Measurements from ENCODE around the gene DOCK11. TPM values are rescaled to one million over a fixed set of nuclear protein-coding genes. Genes with fewer than 3 reads are reported as not detected.

The DOCK11 gene
- total RNA-seq, 2 donors from 2014 or later: 3.1 to 3.4 TPM

DNA sequence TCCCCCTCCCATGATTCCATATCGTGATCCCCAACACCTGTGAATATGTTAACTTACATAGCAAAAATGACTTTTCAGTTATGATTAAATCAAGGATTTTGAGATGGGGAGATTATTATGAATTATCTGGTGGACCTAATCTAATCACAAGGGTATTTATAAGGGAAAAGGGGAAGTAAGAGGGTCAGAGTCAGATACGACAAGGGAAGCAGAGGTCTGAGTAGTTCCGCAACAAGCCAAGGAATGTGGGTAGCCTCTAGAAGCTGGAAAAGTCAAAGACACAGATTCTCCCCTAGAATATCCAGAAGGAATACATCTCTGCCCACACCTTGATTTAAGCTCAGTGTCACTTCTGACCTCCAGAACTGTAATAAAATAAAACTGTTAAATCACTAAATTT, 230.8 kb downstream of the DOCK11 start:
- peaks cover 54% of the 10 kb centered on the region for H3K9me3 Mint-ChIP-seq
- DNase-seq: no peak
- 94% methylated on average over 2 of the region's 3 CpGs; no CpG with 5 or more reads in 1 of the 2 experiments for WGBS, 2 experiments (ENCODE audit: insufficient coverage in 1 of 2, insufficient read length in 1 of 2)
- H3K4me3 Mint-ChIP-seq: peak overlapping the region; percentile 70
- H3K9me3 ChIP-seq (ENCODE audit: control insufficient read depth, low read length): peaks cover 6% of the 10 kb centered on the region
- no peaks in the 10 kb centered on the region for H3K36me3 Mint-ChIP-seq (ENCODE audit: low read depth)
- no peak overlapping the region for H3K9ac ChIP-seq (ENCODE audit: extremely low read depth, low read length, poor library complexity, severe bottlenecking)
- peaks cover 33% of the 10 kb centered on the region for H3K4me1 Mint-ChIP-seq
- no peaks in the 10 kb centered on the region for H3K36me3 ChIP-seq (ENCODE audit: control insufficient read depth, insufficient read depth, low read length)
- H3K27me3 ChIP-seq (ENCODE audit: control insufficient read depth, insufficient read depth, low read length, poor library complexity, severe bottlenecking): no peaks in the 10 kb centered on the region
- no peak overlapping the region for H3K27ac ChIP-seq (ENCODE audit: low read depth, low read length)
- TF ChIP-seq, protein P1, sequence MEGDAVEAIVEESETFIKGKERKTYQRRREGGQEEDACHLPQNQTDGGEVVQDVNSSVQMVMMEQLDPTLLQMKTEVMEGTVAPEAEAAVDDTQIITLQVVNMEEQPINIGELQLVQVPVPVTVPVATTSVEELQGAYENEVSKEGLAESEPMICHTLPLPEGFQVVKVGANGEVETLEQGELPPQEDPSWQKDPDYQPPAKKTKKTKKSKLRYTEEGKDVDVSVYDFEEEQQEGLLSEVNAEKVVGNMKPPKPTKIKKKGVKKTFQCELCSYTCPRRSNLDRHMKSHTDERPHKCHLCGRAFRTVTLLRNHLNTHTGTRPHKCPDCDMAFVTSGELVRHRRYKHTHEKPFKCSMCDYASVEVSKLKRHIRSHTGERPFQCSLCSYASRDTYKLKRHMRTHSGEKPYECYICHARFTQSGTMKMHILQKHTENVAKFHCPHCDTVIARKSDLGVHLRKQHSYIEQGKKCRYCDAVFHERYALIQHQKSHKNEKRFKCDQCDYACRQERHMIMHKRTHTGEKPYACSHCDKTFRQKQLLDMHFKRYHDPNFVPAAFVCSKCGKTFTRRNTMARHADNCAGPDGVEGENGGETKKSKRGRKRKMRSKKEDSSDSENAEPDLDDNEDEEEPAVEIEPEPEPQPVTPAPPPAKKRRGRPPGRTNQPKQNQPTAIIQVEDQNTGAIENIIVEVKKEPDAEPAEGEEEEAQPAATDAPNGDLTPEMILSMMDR (conservative IDR thresholded peaks at IDR 0.05): no peak
- H3K4me3 ChIP-seq (ENCODE audit: low read length): peak overlapping the region; percentile 67
- H3K27ac Mint-ChIP-seq: no peak overlapping the region
- peaks cover 2% of the 10 kb centered on the region for H3K27me3 Mint-ChIP-seq (ENCODE audit: insufficient read depth)
- no peaks in the 10 kb centered on the region for H3K4me1 ChIP-seq (ENCODE audit: control insufficient read depth, insufficient read depth, low read length)

DNA sequence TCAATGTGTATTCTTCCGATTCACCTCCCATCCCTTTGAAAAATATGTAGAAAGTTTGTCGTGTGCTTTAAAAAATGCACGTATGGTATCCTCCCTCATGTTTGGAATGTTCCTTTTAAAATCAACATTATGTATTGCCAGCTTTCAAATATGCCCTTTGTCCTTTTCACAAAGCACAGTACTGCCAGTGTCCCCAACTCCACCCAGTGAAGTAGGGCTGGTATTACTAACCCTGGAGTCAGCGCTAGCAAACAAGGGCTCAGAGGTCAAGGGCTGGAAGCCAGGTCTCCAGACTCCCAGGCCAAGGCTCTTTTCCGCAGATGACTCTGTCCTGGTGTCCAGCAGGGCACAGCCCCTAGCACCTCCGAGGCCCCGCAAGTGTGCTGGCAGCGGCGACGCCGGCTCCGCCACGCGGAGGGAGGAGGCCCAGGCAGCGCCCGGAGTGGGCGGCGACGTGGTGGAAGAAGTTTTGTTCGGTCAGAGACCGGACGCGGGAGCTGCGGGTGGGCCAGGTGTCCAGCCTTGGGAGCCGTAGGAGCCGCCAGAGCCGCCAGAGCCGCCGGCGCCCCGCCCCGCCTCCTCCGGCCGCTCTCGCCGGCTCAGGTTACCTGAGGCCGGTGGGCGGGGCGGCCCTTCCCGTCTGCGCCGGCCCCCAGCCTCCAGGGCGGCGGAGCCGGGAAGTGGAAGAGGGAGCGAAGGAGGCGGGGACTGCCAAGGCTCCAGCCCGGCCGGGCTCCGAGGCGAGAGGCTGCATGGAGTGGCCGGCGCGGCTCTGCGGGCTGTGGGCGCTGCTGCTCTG, 231.5 kb downstream of the DOCK11 start, which contains the start of gene IL13RA1:
Gene IL13RA1 (plus strand): TSS at position 720 of the 799 bp plus-strand sequence. CDS start 33 bp downstream, at position 753.
- Histone ChIP-seq H3K4me3 (ENCODE audit: low read length) (peak within 1 kb of the TSS; percentile 81), H3K36me3 (ENCODE audit: control insufficient read depth, insufficient read depth, low read length) (no peaks in the 10 kb centered on the region), H3K27ac (ENCODE audit: low read depth, low read length) (peak within 1 kb of the TSS; percentile 47), H3K9me3 (ENCODE audit: control insufficient read depth, low read length) (peaks cover 6% of the 10 kb centered on the region), H3K27me3 (ENCODE audit: control insufficient read depth, insufficient read depth, low read length, poor library complexity, severe bottlenecking) (no peaks in the 10 kb centered on the region), H3K9ac (ENCODE audit: extremely low read depth, low read length, poor library complexity, severe bottlenecking) (peak within 1 kb of the TSS; percentile 47), H3K4me1 (ENCODE audit: control insufficient read depth, insufficient read depth, low read length) (no peaks in the 10 kb centered on the region)
- Mint-ChIP-seq H3K36me3 (ENCODE audit: low read depth) (no peaks in the 10 kb centered on the region), H3K27me3 (ENCODE audit: insufficient read depth) (peaks cover 1% of the 10 kb centered on the region), H3K27ac (peak within 1 kb of the TSS; percentile 72), H3K9me3 (peaks cover 51% of the 10 kb centered on the region), H3K4me3 (peak within 1 kb of the TSS; percentile 70), H3K4me1 (peaks cover 33% of the 10 kb centered on the region)
- TF ChIP-seq, protein P1 (conservative IDR thresholded peaks at IDR 0.05): no peak
- 7% methylated on average over 55 of the region's 56 CpGs; no CpG with 5 or more reads in 1 of the 2 experiments for WGBS, 2 experiments (ENCODE audit: insufficient coverage in 1 of 2, insufficient read length in 1 of 2)
- peak; percentile 91 for DNase-seq

DNA sequence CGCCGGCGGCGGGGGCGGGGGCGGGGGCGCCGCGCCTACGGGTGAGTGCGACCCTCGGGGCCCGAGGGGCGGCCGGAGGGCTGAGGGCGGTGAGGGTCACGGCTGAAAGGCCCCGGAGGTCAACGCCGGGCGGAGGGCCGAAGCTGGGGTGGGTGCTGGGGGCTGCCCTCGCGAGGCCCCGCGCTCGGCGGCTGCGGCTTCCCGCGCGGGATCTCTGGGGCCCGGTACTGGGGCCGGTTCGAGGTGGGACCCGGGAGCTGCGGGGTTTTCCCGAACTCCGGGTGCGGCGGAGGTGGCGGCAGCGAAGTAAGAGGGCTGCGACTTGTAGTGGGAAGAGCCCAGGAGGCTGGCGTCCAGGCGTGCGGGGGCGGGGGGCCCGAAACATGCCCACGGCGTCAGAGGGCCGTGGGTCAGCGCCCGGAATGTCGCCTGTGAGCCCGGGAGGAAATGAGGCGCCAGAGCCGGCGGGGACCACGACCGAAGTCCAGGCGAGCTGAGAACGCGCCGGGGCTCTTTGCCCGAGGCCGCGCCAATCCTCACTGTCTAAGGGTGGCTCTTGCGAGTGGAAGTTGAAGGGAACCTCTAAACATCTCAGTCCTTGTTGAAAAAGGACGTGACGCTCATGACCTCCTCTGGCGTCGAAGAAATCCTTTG, 232.2 kb downstream of the DOCK11 start:
- WGBS, 2 experiments (ENCODE audit: insufficient coverage in 1 of 2, insufficient read length in 1 of 2): 0% methylated on average over 8 to 68 of the region's 73 CpGs
- Histone ChIP-seq H3K4me3 (ENCODE audit: low read length) (peak overlapping the region; percentile 81), H3K27ac (ENCODE audit: low read depth, low read length) (no peak overlapping the region), H3K27me3 (ENCODE audit: control insufficient read depth, insufficient read depth, low read length, poor library complexity, severe bottlenecking) (no peaks in the 10 kb centered on the region), H3K36me3 (ENCODE audit: control insufficient read depth, insufficient read depth, low read length) (no peaks in the 10 kb centered on the region), H3K9ac (ENCODE audit: extremely low read depth, low read length, poor library complexity, severe bottlenecking) (peak overlapping the region; percentile 47), H3K4me1 (ENCODE audit: control insufficient read depth, insufficient read depth, low read length) (no peaks in the 10 kb centered on the region), H3K9me3 (ENCODE audit: control insufficient read depth, low read length) (peaks cover 8% of the 10 kb centered on the region)
- Mint-ChIP-seq H3K27me3 (ENCODE audit: insufficient read depth) (no peaks in the 10 kb centered on the region), H3K36me3 (ENCODE audit: low read depth) (peaks cover 1% of the 10 kb centered on the region), H3K4me1 (peaks cover 33% of the 10 kb centered on the region), H3K9me3 (peaks cover 52% of the 10 kb centered on the region), H3K4me3 (peak overlapping the region; percentile 70), H3K27ac (peak overlapping the region; percentile 55)
- TF ChIP-seq, protein P1 (conservative IDR thresholded peaks at IDR 0.05): no peak
- DNase-seq: no peak
